SK-N-MC (cell line): ENCODE data around the gene CCR5AS.

ENCODE experiments used
- EZH2 ChIP-seq: fragments of 200-600 bp; sonication (generic); IDR thresholded peaks from one replicate; pipeline ENCODE4 v1.6.1; 2017; ENCODE audit warnings: antibody characterized with exemption
- POLR2AphosphoS5 ChIP-seq: IDR thresholded peaks from 2 replicates; pipeline ENCODE4 v1.6.1; 2012; ENCODE audit warnings: mild to moderate bottlenecking, low read depth, low read length, borderline replicate concordance

GRCh38 chr3:46453526-46454208 is 46.8 kb upstream of the CCR5AS start:
- TF ChIP-seq EZH2: no peak
- TF ChIP-seq POLR2AphosphoS5: no peak
